Muscle of leg (tissue), 11 donors: ENCODE results near the gene USP35. TPM values are rescaled to one million over a fixed set of nuclear protein-coding genes. Genes with fewer than 3 reads are reported as not detected.

Experiments
- DNase-seq: peaks from one replicate; pipeline ENCODE4 v3.0.0; 2013
- H3K27ac ChIP-seq: one replicate; pipeline ENCODE4 v1.5.1; 2013; ENCODE audit warnings: mild to moderate bottlenecking, low read length, control low read depth
- H3K27me3 ChIP-seq: one replicate; pipeline ENCODE4 v1.6.1; 2013; ENCODE audit warnings: low read length; ENCODE audit not compliant: control insufficient read depth, insufficient read depth
- H3K36me3 ChIP-seq: one replicate; pipeline ENCODE4 v1.6.1; 2013; ENCODE audit warnings: low read length; ENCODE audit not compliant: control insufficient read depth, insufficient read depth
- H3K4me1 ChIP-seq: one replicate; pipeline ENCODE4 v1.6.1; 2013; ENCODE audit warnings: low read length; ENCODE audit not compliant: control insufficient read depth, insufficient read depth
- H3K4me3 ChIP-seq: one replicate; pipeline ENCODE4 v1.5.1; 2013; ENCODE audit warnings: low read length, control low read depth
- H3K9me3 ChIP-seq: replicated peaks from 2 replicates; pipeline ENCODE4 v1.6.1; 2013; ENCODE audit warnings: low read depth, low read length; ENCODE audit not compliant: control insufficient read depth
- WGBS: methylation state at CpG from one replicate; pipeline ENCODE4 v1.1.5; 2013; ENCODE audit warnings: missing lambda C conversion rate; ENCODE audit not compliant: insufficient coverage; 5-methylcytosine and 5-hydroxymethylcytosine counted together
- polyA plus RNA-seq, 8 donors: library from polyadenylated mRNA; unstranded; fragments of 120-200 nt; gene quantifications; one replicate each; pipeline versions ENCODE4 v1.2.1 to v1.2.3, GENCODE V29; 2013; ENCODE audit warnings: inconsistent platforms in 1 of 8, low replicate concordance in 1 of 8; ENCODE audit not compliant: insufficient read length in 8 of 8, insufficient read depth in 1 of 8
- total RNA-seq: library from RNA; stranded (reverse); fragments of 120-200 nt; gene quantifications from one replicate; pipeline ENCODE4 v1.2.4, GENCODE V29; 2013

The USP35 gene
- total and polyA plus RNA-seq, 9 donors = 2.6 to 4.8 (median 4.0) TPM

- WGBS = 34% methylated on average over 2 of the region's 6 CpGs
- no peaks in the 10 kb centered on the region for H3K9me3 ChIP-seq
- no peak for DNase-seq
- no peak overlapping the region for H3K4me3 ChIP-seq
- H3K36me3 ChIP-seq = peaks cover under 1% of the 10 kb centered on the region
- no peaks in the 10 kb centered on the region for H3K27me3 ChIP-seq
- H3K27ac ChIP-seq = no peak overlapping the region
- no peaks in the 10 kb centered on the region for H3K4me1 ChIP-seq
These were observed 32.4 kb upstream of the USP35 start for GRCh38 chr11:78156127-78156844.

GRCh38 chr11:78158987-78159652 is 29.6 kb upstream of the USP35 start:
- Histone ChIP-seq H3K9me3 (no peaks in the 10 kb centered on the region), H3K4me3 (no peak overlapping the region), H3K4me1 (no peaks in the 10 kb centered on the region), H3K36me3 (no peaks in the 10 kb centered on the region), H3K27me3 (no peaks in the 10 kb centered on the region), H3K27ac (no peak overlapping the region)
- DNase-seq = no peak
- WGBS = 81% methylated on average over 3 of the region's 6 CpGs

DNA sequence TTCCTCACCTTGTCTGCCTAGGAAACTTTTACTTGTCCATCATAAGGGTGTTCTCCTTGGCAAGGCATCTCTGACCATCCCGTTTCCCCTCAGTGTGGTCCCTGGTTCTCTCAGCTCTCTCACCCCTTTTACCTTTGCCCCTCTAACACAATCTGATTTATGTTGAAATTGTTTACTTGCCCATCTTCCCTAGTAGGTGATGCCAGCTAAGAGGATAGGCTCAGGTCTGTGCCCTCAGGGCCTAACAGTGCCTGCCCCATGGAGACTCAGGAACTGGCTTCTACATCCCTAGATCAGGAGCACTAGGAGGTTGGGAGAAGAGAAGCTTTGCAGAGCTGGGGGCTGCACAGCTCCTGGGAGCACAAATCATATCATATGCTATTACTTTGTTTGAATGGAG is 28.2 kb upstream of the USP35 start:
- no peaks in the 10 kb centered on the region for H3K36me3 ChIP-seq
- no peaks in the 10 kb centered on the region for H3K27me3 ChIP-seq
- H3K4me1 ChIP-seq = no peaks in the 10 kb centered on the region
- no peak overlapping the region for H3K4me3 ChIP-seq
- no CpG with 5 or more reads among the region's 1 CpG for WGBS
- H3K27ac ChIP-seq = no peak overlapping the region
- no peak for DNase-seq
- H3K9me3 ChIP-seq = no peaks in the 10 kb centered on the region

- Histone ChIP-seq H3K27me3 (no peaks in the 10 kb centered on the region), H3K4me1 (no peaks in the 10 kb centered on the region), H3K27ac (no peak overlapping the region), H3K9me3 (no peaks in the 10 kb centered on the region), H3K4me3 (no peak overlapping the region), H3K36me3 (no peaks in the 10 kb centered on the region)
- DNase-seq = no peak
- WGBS = no CpG with 5 or more reads among the region's 2 CpGs
These were observed 27.4 kb upstream of the USP35 start for GRCh38 chr11:78161346-78161745.

DNA sequence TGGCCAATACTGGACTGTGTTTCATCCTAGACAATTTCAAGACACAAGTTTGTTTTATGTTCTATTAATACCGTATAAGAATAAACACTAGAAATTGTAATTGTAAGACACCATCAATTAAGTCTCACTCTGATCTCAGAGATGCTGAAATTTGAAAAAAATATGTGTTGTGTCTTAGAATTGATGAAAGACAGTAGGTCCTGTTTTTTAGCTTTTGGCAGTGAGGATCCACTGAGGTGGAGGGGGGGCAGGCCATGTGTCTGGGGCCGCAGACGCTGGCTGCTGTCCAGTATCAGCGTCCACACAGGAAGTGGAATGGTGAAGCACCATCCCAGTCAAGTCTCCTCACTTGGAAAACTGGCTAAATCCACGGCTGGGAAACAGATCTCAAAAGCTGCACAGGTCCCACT is 26.8 kb upstream of the USP35 start:
- 6% methylated on average over 3 of the region's 5 CpGs for WGBS
- no peaks in the 10 kb centered on the region for H3K27me3 ChIP-seq
- no peaks in the 10 kb centered on the region for H3K9me3 ChIP-seq
- H3K4me1 ChIP-seq = no peaks in the 10 kb centered on the region
- no peak overlapping the region for H3K27ac ChIP-seq
- peak; percentile 62 for DNase-seq
- H3K36me3 ChIP-seq = no peaks in the 10 kb centered on the region
- no peak overlapping the region for H3K4me3 ChIP-seq

- DNase-seq = no peak
- 71% methylated on average over 2 of the region's 2 CpGs for WGBS
- H3K9me3 ChIP-seq = no peaks in the 10 kb centered on the region
- peaks cover 3% of the 10 kb centered on the region for H3K4me1 ChIP-seq
- H3K4me3 ChIP-seq = no peak overlapping the region
- no peaks in the 10 kb centered on the region for H3K27me3 ChIP-seq
- H3K36me3 ChIP-seq = no peaks in the 10 kb centered on the region
- H3K27ac ChIP-seq = no peak overlapping the region
These were observed 24.9 kb upstream of the USP35 start for GRCh38 chr11:78163828-78164227.

DNA sequence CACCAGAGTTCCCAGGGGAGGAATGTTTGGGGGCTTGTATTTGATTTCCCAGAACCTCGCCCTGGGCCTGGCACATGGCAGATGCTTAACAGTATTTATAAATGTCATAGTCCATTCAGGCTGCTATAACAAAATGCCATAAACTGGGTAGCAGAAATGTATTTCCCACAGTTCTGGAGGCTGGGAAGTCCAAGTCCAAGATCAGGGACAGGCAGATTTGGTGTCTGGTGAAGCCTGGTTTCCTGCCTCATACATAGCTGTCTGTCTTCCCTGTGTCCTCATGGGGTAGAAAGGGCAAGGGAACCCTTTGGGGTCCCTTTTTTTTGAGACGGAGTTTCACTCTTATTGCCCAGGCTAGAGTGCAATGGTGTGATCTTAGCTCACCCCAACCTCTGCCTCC is 24.2 kb upstream of the USP35 start:
- H3K27me3 ChIP-seq = no peaks in the 10 kb centered on the region
- no peak for DNase-seq
- H3K36me3 ChIP-seq = no peaks in the 10 kb centered on the region
- H3K27ac ChIP-seq = no peak overlapping the region
- no peak overlapping the region for H3K4me3 ChIP-seq
- no peaks in the 10 kb centered on the region for H3K9me3 ChIP-seq
- no CpG with 5 or more reads among the region's 2 CpGs for WGBS
- peaks cover 8% of the 10 kb centered on the region for H3K4me1 ChIP-seq

DNA sequence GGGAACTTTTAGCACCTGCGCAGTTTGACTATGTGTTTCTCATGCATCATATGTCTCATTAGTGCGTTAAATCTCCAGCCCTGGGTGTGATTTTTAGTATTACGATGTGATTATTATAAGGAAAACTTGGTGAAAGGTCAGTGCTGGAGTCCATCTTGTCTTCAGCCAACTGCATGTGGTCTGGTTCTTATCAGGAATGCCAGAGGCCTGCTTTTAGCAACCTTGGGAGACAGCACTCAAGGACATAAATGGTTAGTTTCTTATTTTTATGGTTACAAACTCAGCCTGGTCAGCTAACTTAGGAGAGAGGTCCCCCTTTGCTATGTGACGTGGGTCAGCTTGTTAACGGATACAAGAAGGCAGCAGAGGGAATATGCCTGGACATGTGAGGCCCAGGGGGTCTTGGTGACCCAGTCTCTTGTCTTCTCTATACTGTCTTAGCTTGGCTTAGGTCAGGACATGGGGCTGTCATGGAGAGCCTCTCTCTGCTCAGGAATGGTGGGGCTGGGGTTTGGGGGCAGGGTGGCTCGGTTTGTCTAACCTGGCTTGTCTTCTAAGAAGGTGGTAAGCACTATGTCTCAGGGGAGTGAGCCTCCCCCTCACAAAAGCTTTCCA is 21.8 kb upstream of the USP35 start:
- no peaks in the 10 kb centered on the region for H3K9me3 ChIP-seq
- H3K27ac ChIP-seq = no peak overlapping the region
- peaks cover 10% of the 10 kb centered on the region for H3K36me3 ChIP-seq
- WGBS = 70% methylated on average over 3 of the region's 6 CpGs
- DNase-seq = no peak
- no peak overlapping the region for H3K4me3 ChIP-seq
- peaks cover 9% of the 10 kb centered on the region for H3K4me1 ChIP-seq
- no peaks in the 10 kb centered on the region for H3K27me3 ChIP-seq

GRCh38 chr11:78168539-78169477 is 19.9 kb upstream of the USP35 start:
- peaks cover 9% of the 10 kb centered on the region for H3K4me1 ChIP-seq
- H3K9me3 ChIP-seq = no peaks in the 10 kb centered on the region
- peak; percentile 72 for DNase-seq
- WGBS = 67% methylated on average over 12 of the region's 17 CpGs
- H3K36me3 ChIP-seq = peaks cover 26% of the 10 kb centered on the region
- peak overlapping the region; percentile 37 for H3K27ac ChIP-seq
- no peak overlapping the region for H3K4me3 ChIP-seq
- no peaks in the 10 kb centered on the region for H3K27me3 ChIP-seq

GRCh38 chr11:78170413-78170812 is 18.3 kb upstream of the USP35 start:
- H3K27ac ChIP-seq = no peak overlapping the region
- no peak for DNase-seq
- H3K4me3 ChIP-seq = no peak overlapping the region
- peaks cover 30% of the 10 kb centered on the region for H3K36me3 ChIP-seq
- WGBS = 90% methylated on average over 11 of the region's 11 CpGs
- H3K9me3 ChIP-seq = no peaks in the 10 kb centered on the region
- no peaks in the 10 kb centered on the region for H3K27me3 ChIP-seq
- peaks cover 9% of the 10 kb centered on the region for H3K4me1 ChIP-seq
